SW 1271 (cell line): ENCODE data around the gene CIAPIN1.
"Not testable (repeated sequence)": the region's sequence is repeated elsewhere in the genome, so short reads cannot be mapped to it uniquely, and the experiment has no call there.

Source experiments
- DNase-seq, 2 experiments: peaks; one replicate each; lab custom pipeline; 2025; lab: John Stamatoyannopoulos, UW

CIAPIN1 gene

GRCh38 chr16:57440551-57440950 lies 6.6 kb downstream of the CIAPIN1 start:
- not testable (repeated sequence) for DNase-seq

GRCh38 chr16:57439947-57440346 lies 7.2 kb downstream of the CIAPIN1 start:
- not testable (repeated sequence) for DNase-seq

- no peak for DNase-seq
Observed at GRCh38 chr16:57435838-57436237, 11.3 kb downstream of the CIAPIN1 start.

GRCh38 chr16:57434003-57434402 lies 13.2 kb downstream of the CIAPIN1 start:
- no peak for DNase-seq

DNA sequence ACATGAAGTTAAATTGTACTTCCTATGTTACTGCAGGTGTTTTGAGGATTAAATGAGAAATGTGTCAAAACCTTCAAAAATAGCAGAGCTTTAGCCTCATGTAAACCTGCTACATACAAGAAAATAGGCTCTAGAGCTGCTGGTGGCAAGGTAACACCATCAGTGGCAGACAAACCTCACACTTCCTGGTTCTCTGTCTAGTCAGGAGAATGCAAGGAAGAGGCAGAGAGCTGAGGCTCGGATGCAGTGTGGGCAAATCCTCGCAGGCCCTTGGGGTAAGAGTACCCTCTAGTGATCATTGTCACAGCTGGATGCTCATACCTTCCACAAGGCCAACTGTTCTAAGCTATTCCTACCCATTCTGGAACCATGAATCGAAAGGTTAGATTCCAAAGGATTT lies 14.2 kb downstream of the CIAPIN1 start:
- DNase-seq, result no peak

DNA sequence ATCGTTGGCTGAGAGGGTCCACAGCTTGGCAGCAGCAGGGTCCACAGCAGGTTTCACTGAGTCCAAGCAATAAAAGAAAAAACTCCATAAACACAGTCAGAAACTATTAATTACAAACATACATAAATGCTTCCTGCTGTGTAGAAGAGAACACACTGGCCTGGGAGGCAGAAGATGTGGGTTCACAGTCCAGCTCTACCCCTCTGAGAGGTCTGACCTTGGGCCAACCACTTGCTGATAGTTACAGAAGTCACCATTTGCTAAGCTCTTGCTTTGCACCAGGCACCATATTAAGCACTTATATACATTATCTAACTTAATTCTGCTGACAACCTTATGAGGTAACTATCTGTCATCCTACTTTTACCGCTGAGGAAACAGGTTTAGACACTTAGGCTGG lies 14.7 kb downstream of the CIAPIN1 start:
- DNase-seq, result no peak

DNA sequence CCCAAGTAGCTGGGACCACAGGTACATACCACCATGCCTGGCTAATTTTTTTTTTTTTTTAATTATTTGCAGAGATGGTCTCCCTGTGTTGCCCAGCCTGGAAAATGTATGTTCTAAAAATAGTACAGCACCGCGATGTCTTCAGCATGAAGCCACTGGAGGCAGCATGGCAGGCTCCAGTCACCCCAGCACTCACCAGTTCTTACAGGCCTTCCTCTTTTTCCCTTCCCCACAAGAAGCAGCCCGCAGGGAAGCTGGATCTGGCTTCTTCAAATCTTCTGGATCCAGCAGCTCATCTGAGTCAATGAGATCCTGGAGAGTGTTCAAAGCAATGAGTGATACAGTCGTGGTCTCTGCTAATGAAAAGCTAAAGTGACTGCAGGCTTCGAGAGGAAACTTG lies 16.2 kb downstream of the CIAPIN1 start:
- DNase-seq, result no peak

DNA sequence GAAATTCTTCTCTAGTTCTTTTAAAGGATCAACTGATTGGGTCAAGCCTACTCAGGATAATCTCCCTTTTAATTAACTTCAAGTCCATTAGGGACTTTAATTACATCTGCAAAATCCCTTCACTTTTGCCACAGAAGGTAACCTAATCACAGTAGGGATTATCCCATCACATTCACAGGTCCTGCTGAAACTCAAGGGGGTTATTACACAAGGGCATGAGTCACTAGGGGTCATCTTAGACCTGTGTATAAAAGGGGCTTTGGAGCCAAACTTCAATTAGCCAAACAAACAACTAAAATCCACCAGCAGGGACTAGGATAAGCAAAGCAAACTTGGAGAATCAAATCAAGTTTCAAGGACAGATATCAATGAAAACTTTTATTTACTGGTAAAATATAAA lies 19.4 kb downstream of the CIAPIN1 start:
- DNase-seq, result no peak

GRCh38 chr16:57427307-57427706 lies 19.9 kb downstream of the CIAPIN1 start:
- DNase-seq, result no peak

- no peak for DNase-seq
Observed at GRCh38 chr16:57426356-57426755, 20.8 kb downstream of the CIAPIN1 start.

DNA sequence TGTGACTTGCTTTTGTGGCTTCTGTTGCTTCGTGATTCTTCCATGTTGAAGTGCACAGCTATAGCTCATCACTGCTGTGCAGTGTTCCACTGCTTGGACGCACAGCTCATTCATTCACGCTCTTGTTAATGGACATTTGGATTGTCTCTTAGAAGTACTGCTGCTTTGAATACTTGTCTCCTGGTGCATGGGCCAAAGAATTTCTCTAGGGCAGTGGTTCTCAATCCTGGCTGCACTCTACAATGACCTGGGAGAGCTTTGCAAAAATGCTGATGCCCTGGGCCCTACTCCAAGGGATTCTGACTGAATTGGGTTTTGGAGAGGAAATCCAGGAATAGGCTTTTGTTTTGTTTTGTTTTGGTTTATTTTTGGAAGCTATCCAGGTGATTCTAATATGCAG lies 22.6 kb downstream of the CIAPIN1 start:
- DNase-seq, result no peak

DNA sequence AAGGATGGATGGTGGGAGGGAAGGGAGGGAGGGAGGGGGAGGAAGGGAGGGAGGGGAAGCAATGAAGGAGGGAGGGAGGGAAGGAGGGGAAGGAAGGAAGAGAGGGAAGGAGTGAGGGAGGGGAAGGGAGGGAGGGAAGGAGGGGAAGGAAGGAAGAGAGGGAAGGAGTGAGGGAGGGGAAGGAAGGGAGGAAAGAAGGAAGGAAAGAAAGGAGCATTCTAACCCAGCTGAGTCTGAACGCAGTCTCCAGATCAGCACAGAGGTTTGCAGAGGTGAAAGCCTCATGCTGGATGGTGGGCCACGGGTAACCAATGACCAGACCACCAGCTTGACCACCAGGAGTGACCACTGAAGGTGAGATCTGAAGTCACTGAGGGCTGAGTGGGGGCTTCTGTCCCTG lies 24.0 kb downstream of the CIAPIN1 start:
- no peak for DNase-seq

DNA sequence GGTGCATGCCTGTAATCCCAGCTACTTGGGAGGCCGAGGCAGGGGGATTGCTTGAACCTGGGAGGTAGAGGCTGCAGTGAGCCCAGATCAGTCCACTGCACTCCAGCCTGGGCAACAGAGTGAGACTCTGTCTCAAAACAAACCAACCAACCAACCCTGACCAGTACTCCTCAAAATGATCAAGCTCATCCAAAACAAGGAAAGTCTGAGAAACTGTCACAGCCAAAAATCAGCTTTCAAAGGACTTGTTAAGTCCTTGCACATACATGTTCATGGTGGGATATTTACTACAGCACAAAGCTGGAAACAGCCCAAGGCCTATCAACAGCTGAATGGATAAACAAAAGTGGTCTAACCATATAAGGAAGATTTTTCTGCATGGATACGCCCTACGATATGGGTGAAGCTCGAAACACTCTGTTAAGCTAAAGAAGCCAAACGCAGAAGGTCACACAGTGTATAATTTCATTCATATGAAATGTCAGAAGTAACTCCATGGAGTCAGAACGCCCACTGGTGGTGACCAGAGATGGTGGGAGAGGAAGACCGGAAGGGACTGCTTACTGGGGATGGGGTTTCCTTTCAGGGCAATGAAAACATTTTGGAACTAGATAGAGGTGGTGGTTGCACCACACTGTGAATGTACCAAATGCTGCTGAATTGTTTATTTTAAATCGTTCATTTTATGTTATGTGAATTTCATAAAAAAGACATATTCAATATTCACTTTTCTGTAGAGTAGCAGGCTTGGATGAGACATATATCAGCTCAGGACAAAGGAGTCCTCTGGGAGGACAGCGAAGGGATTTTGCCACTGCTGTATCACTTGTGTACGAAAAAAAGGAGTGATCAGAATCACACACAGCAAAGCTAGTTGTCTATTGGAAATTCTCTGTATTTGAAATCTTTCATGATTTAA lies 24.9 kb downstream of the CIAPIN1 start:
- DNase-seq, result peak in 1 of 2 experiments; percentile 18

- no peak for DNase-seq
Observed at GRCh38 chr16:57419506-57419905, 27.7 kb downstream of the CIAPIN1 start.

GRCh38 chr16:57416084-57416483 lies 31.1 kb downstream of the CIAPIN1 start:
- DNase-seq, result no peak

DNA sequence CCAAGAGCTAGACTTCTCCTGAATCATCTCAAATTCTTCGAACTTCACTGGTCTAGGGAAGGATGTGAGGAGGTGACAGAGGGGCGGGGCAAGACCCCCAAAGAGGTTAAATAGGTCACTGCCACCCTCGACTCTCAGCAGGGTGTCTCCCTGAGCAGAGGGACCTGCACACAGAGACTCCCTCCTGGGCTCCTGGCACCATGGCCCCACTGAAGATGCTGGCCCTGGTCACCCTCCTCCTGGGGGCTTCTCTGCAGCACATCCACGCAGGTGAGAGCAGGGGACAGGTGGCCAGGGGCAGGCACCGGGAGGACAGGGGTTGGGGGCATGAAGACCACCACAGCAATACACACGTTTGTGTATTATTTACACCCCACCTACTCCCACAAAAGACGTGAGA lies 33.5 kb downstream of the CIAPIN1 start:
- no peak for DNase-seq

DNA sequence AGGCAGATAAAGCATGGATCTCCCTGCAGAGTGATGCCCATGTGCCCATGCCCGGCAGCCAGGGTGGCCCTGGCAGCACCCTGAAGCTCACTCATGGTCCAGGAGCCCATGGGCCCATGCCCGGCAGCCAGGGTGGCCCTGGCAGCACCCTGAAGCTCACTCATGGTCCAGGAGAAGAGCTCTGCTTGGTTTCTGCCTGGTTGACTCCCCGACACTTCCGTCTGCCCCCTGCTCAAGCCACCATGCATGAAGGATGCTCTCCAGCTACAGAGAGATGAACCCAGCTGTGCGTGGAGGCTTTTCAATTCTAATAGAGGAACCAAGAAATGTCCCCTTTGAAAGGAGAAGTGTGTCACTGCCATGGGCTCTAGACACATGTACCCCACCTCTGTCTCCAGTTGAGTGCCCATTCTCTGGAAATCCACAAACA lies 33.9 kb downstream of the CIAPIN1 start:
- DNase-seq, result no peak

- no peak for DNase-seq
Observed at GRCh38 chr16:57412584-57412983, 34.6 kb downstream of the CIAPIN1 start.

GRCh38 chr16:57411362-57411976 lies 35.7 kb downstream of the CIAPIN1 start:
- no peak for DNase-seq

DNA sequence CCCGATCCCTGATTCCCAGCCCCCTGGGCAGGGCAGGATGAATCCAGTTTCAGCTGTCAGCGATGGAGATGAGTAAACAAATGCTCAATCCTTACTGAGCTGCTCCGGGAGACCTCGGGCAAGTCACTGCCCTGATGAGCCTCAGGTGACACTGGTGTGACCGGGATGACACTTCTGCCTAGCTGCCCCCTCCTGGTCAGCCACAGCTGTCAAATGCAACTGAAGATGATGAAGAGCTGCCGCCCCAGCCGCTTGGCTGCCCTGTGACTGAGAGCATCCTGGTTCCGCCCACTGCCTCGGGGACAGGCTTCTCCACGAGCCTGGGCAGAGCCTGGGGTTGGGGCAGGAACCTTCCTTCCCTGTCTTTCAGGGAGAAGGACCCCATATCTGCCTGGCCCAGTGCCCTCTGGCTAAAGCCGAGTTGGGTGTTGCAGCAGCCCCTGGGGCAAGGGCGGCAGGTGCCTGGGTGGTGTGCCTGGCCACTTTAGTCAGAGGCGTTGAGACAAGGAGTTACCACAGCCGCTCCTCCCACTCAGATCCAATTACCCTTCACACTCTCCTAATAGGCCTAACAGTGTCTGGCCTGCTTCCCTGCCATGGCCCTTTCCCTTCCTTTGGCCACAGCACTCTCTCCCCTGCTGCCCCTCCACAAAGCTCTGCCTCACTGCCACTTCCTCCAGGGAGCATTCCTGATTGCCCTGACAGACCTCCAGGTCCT lies 37.2 kb downstream of the CIAPIN1 start:
- no peak for DNase-seq

DNA sequence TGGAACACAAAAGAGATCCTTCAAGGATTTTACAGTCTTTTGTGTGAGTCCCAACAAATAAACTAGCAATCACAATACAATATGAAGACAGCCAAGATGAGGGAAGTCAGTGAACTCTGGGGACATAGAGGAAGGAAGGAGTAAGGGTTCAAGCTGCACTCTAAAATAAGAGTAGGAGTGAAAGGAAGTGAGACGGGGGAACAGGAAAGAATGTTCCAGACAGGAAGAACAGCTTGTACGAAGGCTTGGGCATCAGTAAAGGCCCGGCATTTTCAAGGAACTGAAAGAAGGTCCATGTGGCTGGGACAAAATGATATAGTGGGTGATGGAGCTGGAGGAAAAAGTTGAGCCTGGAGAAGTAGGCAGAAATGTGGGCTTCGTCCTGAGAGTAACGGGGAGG lies 38.1 kb downstream of the CIAPIN1 start:
- no peak for DNase-seq

- no peak for DNase-seq
Observed at GRCh38 chr16:57407521-57408353, 39.4 kb downstream of the CIAPIN1 start.
